HG02623 (cell line): ENCODE data around the gene CBR3.
"Not testable (repeated sequence)": the region's sequence is repeated elsewhere in the genome, so short reads cannot be mapped to it uniquely, and the experiment has no call there.

Experiments used
- ATAC-seq: cut with Tn5 transposase; IDR thresholded peaks from one replicate; pipeline ENCODE4 v1.9.1; 2021; ENCODE audit warnings: moderate library complexity; ENCODE audit not compliant: unreplicated experiment

CBR3 gene

GRCh38 chr21:36117286-36117741 lies 17.6 kb upstream of the CBR3 start:
- ATAC-seq = no peak

GRCh38 chr21:36120304-36120888 lies 14.5 kb upstream of the CBR3 start:
- ATAC-seq = no peak

GRCh38 chr21:36122977-36123376 lies 11.9 kb upstream of the CBR3 start:
- ATAC-seq = no peak

- no peak for ATAC-seq
Measured at GRCh38 chr21:36124395-36124794, 10.5 kb upstream of the CBR3 start.

- ATAC-seq = no peak
Measured at GRCh38 chr21:36125512-36126207, 9.2 kb upstream of the CBR3 start.

- ATAC-seq = no peak
Measured at GRCh38 chr21:36126208-36126565, 8.7 kb upstream of the CBR3 start.

- no peak for ATAC-seq
Measured at GRCh38 chr21:36126621-36127110, 8.2 kb upstream of the CBR3 start.

- no peak for ATAC-seq
Measured at GRCh38 chr21:36127250-36127904, 7.5 kb upstream of the CBR3 start.

- no peak for ATAC-seq
Measured at GRCh38 chr21:36127977-36128376, 6.9 kb upstream of the CBR3 start.

GRCh38 chr21:36129219-36129618 lies 5.7 kb upstream of the CBR3 start:
- ATAC-seq = no peak

- not testable (repeated sequence) for ATAC-seq
Measured at GRCh38 chr21:36130414-36130762, 4.5 kb upstream of the CBR3 start.

GRCh38 chr21:36130839-36131238 lies 4.0 kb upstream of the CBR3 start:
- not testable (repeated sequence) for ATAC-seq

- no peak for ATAC-seq
Measured at GRCh38 chr21:36132696-36133095, 2.2 kb upstream of the CBR3 start.

- no peak for ATAC-seq
Measured at GRCh38 chr21:36135391-36136102, 668 bp downstream of the CBR3 start.

GRCh38 chr21:36139791-36140190 lies 4.9 kb downstream of the CBR3 start:
- not testable (repeated sequence) for ATAC-seq

- ATAC-seq = no peak
Measured at GRCh38 chr21:36141513-36141925, 6.6 kb downstream of the CBR3 start.

- ATAC-seq = not testable (repeated sequence)
Measured at GRCh38 chr21:36144233-36144632, 9.4 kb downstream of the CBR3 start.

GRCh38 chr21:36145259-36145658 lies 10.4 kb downstream of the CBR3 start:
- no peak for ATAC-seq

- ATAC-seq = no peak
Measured at GRCh38 chr21:36147911-36148310, 13.0 kb downstream of the CBR3 start.

- ATAC-seq = no peak
Measured at GRCh38 chr21:36148886-36149285, 14.0 kb downstream of the CBR3 start.
